ENCODE measurements around the gene PYHIN1.
A peak's percentile ranks its signal among the peaks of the same experiment; 100 is the strongest.
"Not testable (repeated sequence)": the region's sequence is repeated elsewhere in the genome, so short reads cannot be mapped to it uniquely, and the experiment has no call there.

The PYHIN1 gene

GRCh38 chr1:158984386-158984785 lies 53.0 kb downstream of the PYHIN1 start:
- no peak for DNase-seq

GRCh38 chr1:158989424-158989823 lies 58.1 kb downstream of the PYHIN1 start:
- DNase-seq: no peak

- DNase-seq: no peak
Measured at GRCh38 chr1:158992787-158993312, 61.5 kb downstream of the PYHIN1 start.

- DNase-seq: no peak
Measured at GRCh38 chr1:158996998-158997397, 65.6 kb downstream of the PYHIN1 start.

GRCh38 chr1:158998037-158998780 lies 66.9 kb downstream of the PYHIN1 start:
- no peak for DNase-seq

GRCh38 chr1:158998781-158999161 lies 67.4 kb downstream of the PYHIN1 start:
- DNase-seq: peak; percentile 88

GRCh38 chr1:158999316-159000069 lies 68.1 kb downstream of the PYHIN1 start:
- no peak for DNase-seq

- DNase-seq: no peak
Measured at GRCh38 chr1:159000070-159000409, 68.7 kb downstream of the PYHIN1 start.

- DNase-seq: peak; percentile 78
Measured at GRCh38 chr1:159000625-159001024, 69.3 kb downstream of the PYHIN1 start.

GRCh38 chr1:159005161-159005560 lies 73.8 kb downstream of the PYHIN1 start:
- no peak for DNase-seq

GRCh38 chr1:159005676-159006075 lies 74.3 kb downstream of the PYHIN1 start:
- DNase-seq: no peak

GRCh38 chr1:159006210-159006807 lies 75.0 kb downstream of the PYHIN1 start:
- DNase-seq: not testable (repeated sequence)

GRCh38 chr1:159007726-159008125 lies 76.4 kb downstream of the PYHIN1 start:
- peak; percentile 35 for DNase-seq

GRCh38 chr1:159008744-159009188 lies 77.4 kb downstream of the PYHIN1 start:
- peak; percentile 38 for DNase-seq

GRCh38 chr1:159009287-159009686 lies 77.9 kb downstream of the PYHIN1 start:
- DNase-seq: no peak

- DNase-seq: peak; percentile 97
Measured at GRCh38 chr1:159009704-159010361, 78.5 kb downstream of the PYHIN1 start, which contains the start of gene IFI16. IFI16 (plus strand) TSS chr1:159009907; CDS start chr1:159014681, 4,774 bp downstream.

- DNase-seq: no peak
Measured at GRCh38 chr1:159010391-159010790, 79.0 kb downstream of the PYHIN1 start.

- DNase-seq: not testable (repeated sequence)
Measured at GRCh38 chr1:159011001-159011400, 79.6 kb downstream of the PYHIN1 start.

GRCh38 chr1:159011751-159012150 lies 80.4 kb downstream of the PYHIN1 start:
- DNase-seq: peak; percentile 24

- DNase-seq: no peak
Measured at GRCh38 chr1:159012495-159012894, 81.1 kb downstream of the PYHIN1 start.

- DNase-seq: no peak
Measured at GRCh38 chr1:159014003-159014571, 82.7 kb downstream of the PYHIN1 start.

GRCh38 chr1:159014851-159015250 lies 83.5 kb downstream of the PYHIN1 start:
- DNase-seq: no peak

Data from OCI-M1 (cell line).